ENCODE data around the gene CAMTA1. TPM values are rescaled to one million over a fixed set of nuclear protein-coding genes. Genes with fewer than 3 reads are reported as not detected.

The CAMTA1 gene
- total and polyA plus RNA-seq, 9 of the 15 experiments (the other 6 are each of a cell fraction or from before 2014, with no cell fraction given) = 43.9 to 161 (median 65.9) TPM

GRCh38 chr1:7352364-7352763 lies 567.1 kb downstream of the CAMTA1 start:
- H3K9me3 ChIP-seq (replicated peaks; ENCODE audit: control insufficient read depth, insufficient read depth, low read depth, low read length) = no peaks in the 10 kb centered on the region
- H3K27me3 ChIP-seq (ENCODE audit: control insufficient read depth in 2 of 2, insufficient read depth in 2 of 2, low read length in 2 of 2) = peaks cover 28 to 56% of the 10 kb centered on the region in 2 experiments
- no peaks in the 10 kb centered on the region for H3K79me2 ChIP-seq (ENCODE audit: control insufficient read depth, insufficient read depth, low read length)
- H3K27ac ChIP-seq (ENCODE audit: extremely low read depth, low read depth, low read length) = no peak overlapping the region
- BruUV-seq (replicated peaks) = no TSS peak
- CTCF ChIA-PET (ENCODE audit: low intra/inter-chr PET ratio) = no interaction called here
- H3K36me3 ChIP-seq (ENCODE audit: control insufficient read depth, insufficient read depth, low read length) = no peaks in the 10 kb centered on the region
- no peaks in the 10 kb centered on the region for H3K9me1 ChIP-seq (ENCODE audit: control insufficient read depth, insufficient read depth, low read length)
- TF ChIP-seq NBN (IDR thresholded peaks at IDR 0.05; ENCODE audit: low read depth) = no peak
- no peak for TF ChIP-seq TBL1XR1 (IDR thresholded peaks at IDR 0.05; ENCODE audit: low read length in 2 of 2)
- no peak for TF ChIP-seq ZNF780A (CRISPR knock-in tag; IDR thresholded peaks at IDR 0.05)
- TF ChIP-seq PHF20 (IDR thresholded peaks at IDR 0.05; ENCODE audit: partially characterized antibody) = no peak
- TF ChIP-seq BDP1 (IDR thresholded peaks at IDR 0.05; ENCODE audit: insufficient read depth, insufficient read length) = no peak
- no peak for TF ChIP-seq TRIM24 (IDR thresholded peaks at IDR 0.05)
- no peak for TF ChIP-seq CXXC5 (CRISPR knock-in tag; IDR thresholded peaks at IDR 0.05)
- no peak for TF ChIP-seq XRCC3 (IDR thresholded peaks at IDR 0.05)
- no peak for TF ChIP-seq EZH2 (IDR thresholded peaks at IDR 0.05; ENCODE audit: borderline replicate concordance, low read depth, low read length)
- no peak for TF ChIP-seq CREB5 (CRISPR knock-in tag; IDR thresholded peaks at IDR 0.05)
- TF ChIP-seq FOXP4 (CRISPR knock-in tag; IDR thresholded peaks at IDR 0.05; ENCODE audit: borderline replicate concordance) = no peak
- no peak for TF ChIP-seq SMARCA5 (IDR thresholded peaks at IDR 0.05)
- no peak for TF ChIP-seq POLR3G (IDR thresholded peaks at IDR 0.05; ENCODE audit: extremely low read depth, insufficient read length, insufficient replicate concordance)
- TF ChIP-seq TARDBP (IDR thresholded peaks at IDR 0.05) = no peak
- no peak for TF ChIP-seq FOS (IDR thresholded peaks at IDR 0.05; ENCODE audit: extremely low read depth, insufficient read length)
- TF ChIP-seq E2F3 (CRISPR knock-in tag; IDR thresholded peaks at IDR 0.05) = no peak
- TF ChIP-seq HSF4 (CRISPR knock-in tag; IDR thresholded peaks at IDR 0.05; ENCODE audit: borderline replicate concordance) = no peak
- in situ Hi-C loops (cut with MboI) (no loop called here), intact Hi-C loops (cut with micrococcal nuclease) (no loop called here)
- FAIRE-seq (no peak), DNase-seq (ENCODE audit: extremely low read depth in 1 of 4, low spot score in 3 of 4) (no peak), ATAC-seq (no peak)
- H4K20me1 ChIP-seq (replicated peaks; ENCODE audit: control insufficient read depth, insufficient read depth, low read length) = peaks cover 11% of the 10 kb centered on the region
- no peak overlapping the region for H3K9ac ChIP-seq (ENCODE audit: insufficient read depth in 1 of 2, low read depth in 2 of 2, low read length in 2 of 2)
- POLR2A ChIA-PET = no interaction called here
- no peaks in the 10 kb centered on the region for H3K4me1 ChIP-seq (replicated peaks in 1 of 2; ENCODE audit: control insufficient read depth in 2 of 2, insufficient read depth in 2 of 2, low read length in 2 of 2)
- H2AFZ ChIP-seq (ENCODE audit: low read depth, low read length) = no peak overlapping the region
- H3K4me2 ChIP-seq (ENCODE audit: insufficient read depth, low read length) = no peak overlapping the region
- 0% methylated on average over 4 of the region's 4 CpGs for WGBS (ENCODE audit: insufficient coverage, low coverage, missing lambda C conversion rate)
- no peak overlapping the region for H3K4me3 ChIP-seq
